ENCODE measurements around the gene VPS41.

The VPS41 gene

GRCh38 chr7:38773430-38773829 lies 135.6 kb downstream of the VPS41 start:
- ChIA-PET POLR2A (no interaction called here), CTCF (no interaction called here)
- TF ChIP-seq CTCF (IDR thresholded peaks at IDR 0.05; ENCODE audit: control extremely low read depth, extremely low read depth, low read depth, missing control alignments): no peak
- DNase-seq (ENCODE audit: extremely low spot score): no peak

- ChIA-PET CTCF (interaction anchor here (1.0 to 1.7 kb wide), 3 partner anchors 12 to 22 kb away, joined by 3 to 4 read pairs (median 4); no protein-coding TSS in a partner anchor), POLR2A (no interaction called here)
- DNase-seq (ENCODE audit: extremely low spot score): no peak
- TF ChIP-seq CTCF (IDR thresholded peaks at IDR 0.05; ENCODE audit: control extremely low read depth, extremely low read depth, low read depth, missing control alignments): no peak
These were observed 148.8 kb downstream of the VPS41 start for GRCh38 chr7:38760226-38760625.

- ChIA-PET CTCF (interaction anchor here (1.5 to 1.7 kb wide), 3 partner anchors 11 to 72 kb away, joined by 3 to 6 read pairs (median 4); no protein-coding TSS in a partner anchor), POLR2A (no interaction called here)
- DNase-seq (ENCODE audit: extremely low spot score): no peak
- TF ChIP-seq CTCF (IDR thresholded peaks at IDR 0.05; ENCODE audit: control extremely low read depth, extremely low read depth, low read depth, missing control alignments): no peak
These were observed 150.0 kb downstream of the VPS41 start for GRCh38 chr7:38759028-38759427.

- POLR2A ChIA-PET: no interaction called here
- DNase-seq (ENCODE audit: extremely low spot score): no peak
- CTCF ChIA-PET: interaction anchor here (1.7 kb wide), 1 partner anchor 73 kb away, joined by 3 read pairs; no protein-coding TSS in a partner anchor
- TF ChIP-seq CTCF (IDR thresholded peaks at IDR 0.05; ENCODE audit: control extremely low read depth, extremely low read depth, low read depth, missing control alignments): no peak
These were observed 151.1 kb downstream of the VPS41 start for GRCh38 chr7:38757931-38758330.

- POLR2A ChIA-PET: no interaction called here
- DNase-seq (ENCODE audit: extremely low spot score): no peak
- TF ChIP-seq CTCF (IDR thresholded peaks at IDR 0.05; ENCODE audit: control extremely low read depth, extremely low read depth, low read depth, missing control alignments): no peak
- CTCF ChIA-PET: no interaction called here
These were observed 152.5 kb downstream of the VPS41 start for GRCh38 chr7:38756521-38756920.

- POLR2A ChIA-PET: no interaction called here
- TF ChIP-seq CTCF (IDR thresholded peaks at IDR 0.05; ENCODE audit: control extremely low read depth, extremely low read depth, low read depth, missing control alignments): no peak
- CTCF ChIA-PET: no interaction called here
- no peak for DNase-seq (ENCODE audit: extremely low spot score)
These were observed 155.6 kb downstream of the VPS41 start for GRCh38 chr7:38753347-38753746.

GRCh38 chr7:38751416-38751815 lies 157.6 kb downstream of the VPS41 start:
- DNase-seq (ENCODE audit: extremely low spot score): no peak
- POLR2A ChIA-PET: no interaction called here
- CTCF ChIA-PET: no interaction called here
- no peak for TF ChIP-seq CTCF (IDR thresholded peaks at IDR 0.05; ENCODE audit: control extremely low read depth, extremely low read depth, low read depth, missing control alignments)

Measured in GM10248 (cell line).